Neural cell (in vitro differentiated cells): ENCODE results near the gene POLR3B. TPM values are rescaled to one million over a fixed set of nuclear protein-coding genes. Genes with fewer than 3 reads are reported as not detected.

ENCODE experiments used
- H2AFZ ChIP-seq: fragments of 200-600, 300-800 bp; sonication (generic), shearing (Covaris generic); 2 replicates; pipeline ENCODE4 v1.6.0; 2014; ENCODE audit warnings: low read depth, mild to moderate bottlenecking, antibody characterized with exemption, low read length, moderate library complexity
- H3F3A ChIP-seq: fragments of 200-600 bp; shearing (Covaris generic); 2 replicates; pipeline ENCODE4 v1.6.1; 2016; ENCODE audit warnings: mild to moderate bottlenecking, moderate library complexity, mixed read lengths, antibody characterized with exemption, low read length; ENCODE audit not compliant: insufficient read depth, poor library complexity, severe bottlenecking
- H3K27ac ChIP-seq: fragments of 200-600, 300-800 bp; sonication (generic), shearing (Covaris generic); 2 replicates; pipeline ENCODE4 v1.5.1; 2014; ENCODE audit warnings: mild to moderate bottlenecking, low read length, moderate library complexity
- H3K27me3 ChIP-seq: fragments of 300-800, 200-600 bp; sonication (generic), shearing (Covaris generic); 2 replicates; pipeline ENCODE4 v1.6.0; 2014; ENCODE audit warnings: mild to moderate bottlenecking, low read depth, low read length, moderate library complexity; ENCODE audit not compliant: insufficient read depth
- H3K36me3 ChIP-seq: fragments of 300-800, 200-600 bp; sonication (generic), shearing (Covaris generic); 2 replicates; pipeline ENCODE4 v1.5.1; 2014; ENCODE audit warnings: mild to moderate bottlenecking, antibody characterized with exemption, low read length, moderate library complexity; ENCODE audit not compliant: insufficient read depth
- H3K4me2 ChIP-seq: fragments of 300-800, 200-600 bp; sonication (generic), shearing (Covaris generic); 2 replicates; pipeline ENCODE4 v1.6.0; 2014; ENCODE audit warnings: mild to moderate bottlenecking, low read length
- H3K4me3 ChIP-seq: fragments of 300-800, 200-600 bp; sonication (generic), shearing (Covaris generic); 2 replicates; pipeline ENCODE4 v1.5.1; 2014; ENCODE audit warnings: mild to moderate bottlenecking, low read length, moderate library complexity
- H3K79me2 ChIP-seq: fragments of 200-600 bp; shearing (Covaris generic); replicated peaks from 2 replicates; pipeline ENCODE4 v1.6.0; 2014; ENCODE audit warnings: mild to moderate bottlenecking, low read length, moderate library complexity; ENCODE audit not compliant: insufficient read depth
- H3K9ac ChIP-seq: fragments of 300-800, 200-600 bp; sonication (generic), shearing (Covaris generic); 2 replicates; pipeline ENCODE4 v1.6.1; 2016; ENCODE audit warnings: mild to moderate bottlenecking, low read length, mixed read lengths
- H3K9me2 ChIP-seq: fragments of 200-600 bp; shearing (Covaris generic); 2 replicates; pipeline ENCODE4 v1.6.1; 2016; ENCODE audit warnings: mild to moderate bottlenecking, low read length, mixed read lengths; ENCODE audit not compliant: insufficient read depth
- H3K9me3 ChIP-seq: fragments of 200-600, 300-800 bp; sonication (generic), shearing (Covaris generic); 2 replicates; pipeline ENCODE4 v1.6.1; 2016; ENCODE audit warnings: mild to moderate bottlenecking, mixed run types, low read length, moderate library complexity, mixed read lengths
- H4K20me1 ChIP-seq: fragments of 200-600 bp; shearing (Covaris generic); 2 replicates; pipeline ENCODE4 v1.6.1; 2016; ENCODE audit warnings: mild to moderate bottlenecking, mixed run types; ENCODE audit not compliant: insufficient read depth
- EP300 ChIP-seq: fragments of 450-650 bp; conservative IDR thresholded peaks from 2 replicates; pipeline ENCODE4 v1.6.1; 2014; ENCODE audit warnings: antibody characterized with exemption, mild to moderate bottlenecking, moderate library complexity; ENCODE audit not compliant: poor library complexity, severe bottlenecking
- EZH2 ChIP-seq: fragments of 200-600, 300-800 bp; shearing (Covaris generic), sonication (generic); IDR thresholded peaks from 2 replicates; pipeline ENCODE4 v1.6.1; 2014; ENCODE audit warnings: antibody characterized with exemption, low read length, borderline replicate concordance, mild to moderate bottlenecking; ENCODE audit not compliant: insufficient read depth, poor library complexity, severe bottlenecking
- MXI1 ChIP-seq: fragments of 450-650 bp; conservative IDR thresholded peaks from 2 replicates; pipeline ENCODE4 v1.6.1; 2014; ENCODE audit warnings: antibody characterized with exemption, mild to moderate bottlenecking; ENCODE audit not compliant: poor library complexity, severe bottlenecking
- POLR2AphosphoS5 ChIP-seq: IDR thresholded peaks from 2 replicates; pipeline ENCODE4 v1.6.1; 2012
- RAD21 ChIP-seq: fragments of 450-650 bp; conservative IDR thresholded peaks from 2 replicates; pipeline ENCODE4 v1.6.1; 2014; ENCODE audit warnings: antibody characterized with exemption, mild to moderate bottlenecking, moderate library complexity
- SMC3 ChIP-seq: fragments of 450-650 bp; conservative IDR thresholded peaks from 2 replicates; pipeline ENCODE4 v1.6.1; 2014; ENCODE audit warnings: antibody characterized with exemption, mild to moderate bottlenecking, moderate library complexity; ENCODE audit not compliant: poor library complexity
- TAF1 ChIP-seq: IDR thresholded peaks from 2 replicates; pipeline ENCODE4 v1.6.1; 2012; ENCODE audit warnings: low read depth
- polyA plus RNA-seq: library from polyadenylated mRNA; depleted of rRNA; stranded (reverse); fragments of >200 nt; gene quantifications from 2 replicates; pipeline ENCODE4 v1.2.3, GENCODE V29; 2014
- TF ChIP-seq, protein P1 (sequence below): fragments of 450-650 bp; IDR thresholded peaks from 2 replicates; pipeline ENCODE4 v1.5.1; 2014; ENCODE audit warnings: antibody characterized with exemption, mild to moderate bottlenecking, moderate library complexity; ENCODE audit not compliant: poor library complexity, severe bottlenecking
- TF ChIP-seq, protein P2 (sequence below): IDR thresholded peaks from 2 replicates; pipeline ENCODE4 v1.6.1; 2012; ENCODE audit warnings: borderline replicate concordance

POLR3B gene
- polyA plus RNA-seq, 1 donor from 2014 or later: 4.3 TPM

DNA sequence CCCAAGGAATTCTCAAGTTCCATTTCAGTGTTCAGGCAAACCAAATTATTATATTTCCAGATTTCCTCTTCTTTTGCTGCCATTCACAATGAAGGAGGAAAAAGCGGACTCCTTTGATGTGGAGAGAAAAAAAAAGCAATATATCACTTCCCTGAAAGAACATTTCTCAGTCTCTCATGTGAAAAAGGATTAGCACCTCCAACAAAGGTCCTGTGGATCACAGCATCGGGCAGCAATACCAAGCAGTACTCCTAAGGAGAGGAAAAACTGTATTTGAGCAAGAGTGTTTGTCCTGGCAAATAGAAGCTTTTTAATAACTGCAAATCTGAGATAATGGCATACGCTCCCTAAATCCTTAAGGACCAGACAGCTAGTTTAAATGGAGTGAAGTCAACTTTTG lies 131.3 kb downstream of the POLR3B start (continued):
- TF ChIP-seq RAD21 (no peak), POLR2AphosphoS5 (no peak), SMC3 (no peak)

DNA sequence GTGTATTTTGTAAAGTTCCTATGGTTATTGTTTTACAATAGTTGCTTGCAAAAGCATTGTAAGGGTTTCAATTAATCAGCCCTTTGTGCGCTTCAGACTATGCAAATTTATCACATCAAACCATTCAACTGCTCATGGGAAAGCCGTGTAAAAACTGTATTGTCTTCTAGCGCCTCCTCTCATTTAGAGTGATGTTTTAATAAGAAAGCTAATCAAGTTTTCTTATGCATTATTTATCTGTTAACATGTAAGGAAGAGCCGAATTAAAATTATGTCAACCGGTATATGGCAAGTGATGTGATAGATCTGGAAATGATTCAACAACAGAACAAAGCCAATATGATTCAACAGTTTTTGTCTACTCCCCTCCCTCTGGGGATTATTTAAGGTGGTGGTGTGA lies 132.7 kb downstream of the POLR3B start:
- no peaks in the 10 kb centered on the region for H3K79me2 ChIP-seq
- H3K27me3 ChIP-seq: no peaks in the 10 kb centered on the region
- no peak overlapping the region for H3K4me3 ChIP-seq
- no peak overlapping the region for H3K4me2 ChIP-seq
- H4K20me1 ChIP-seq: no peaks in the 10 kb centered on the region
- H3K9me2 ChIP-seq: no peaks in the 10 kb centered on the region
- no peaks in the 10 kb centered on the region for H3K9me3 ChIP-seq
- H3K36me3 ChIP-seq: no peaks in the 10 kb centered on the region
- no peak overlapping the region for H3K27ac ChIP-seq
- H3F3A ChIP-seq: no peaks in the 10 kb centered on the region
- no peak overlapping the region for H2AFZ ChIP-seq
- TF ChIP-seq, protein P1, sequence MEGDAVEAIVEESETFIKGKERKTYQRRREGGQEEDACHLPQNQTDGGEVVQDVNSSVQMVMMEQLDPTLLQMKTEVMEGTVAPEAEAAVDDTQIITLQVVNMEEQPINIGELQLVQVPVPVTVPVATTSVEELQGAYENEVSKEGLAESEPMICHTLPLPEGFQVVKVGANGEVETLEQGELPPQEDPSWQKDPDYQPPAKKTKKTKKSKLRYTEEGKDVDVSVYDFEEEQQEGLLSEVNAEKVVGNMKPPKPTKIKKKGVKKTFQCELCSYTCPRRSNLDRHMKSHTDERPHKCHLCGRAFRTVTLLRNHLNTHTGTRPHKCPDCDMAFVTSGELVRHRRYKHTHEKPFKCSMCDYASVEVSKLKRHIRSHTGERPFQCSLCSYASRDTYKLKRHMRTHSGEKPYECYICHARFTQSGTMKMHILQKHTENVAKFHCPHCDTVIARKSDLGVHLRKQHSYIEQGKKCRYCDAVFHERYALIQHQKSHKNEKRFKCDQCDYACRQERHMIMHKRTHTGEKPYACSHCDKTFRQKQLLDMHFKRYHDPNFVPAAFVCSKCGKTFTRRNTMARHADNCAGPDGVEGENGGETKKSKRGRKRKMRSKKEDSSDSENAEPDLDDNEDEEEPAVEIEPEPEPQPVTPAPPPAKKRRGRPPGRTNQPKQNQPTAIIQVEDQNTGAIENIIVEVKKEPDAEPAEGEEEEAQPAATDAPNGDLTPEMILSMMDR: no peak
- no peak for TF ChIP-seq TAF1
- no peak for TF ChIP-seq RAD21
- no peak for TF ChIP-seq MXI1
- TF ChIP-seq EZH2: no peak
- no peak for TF ChIP-seq EP300
- TF ChIP-seq POLR2AphosphoS5: no peak
- TF ChIP-seq, protein P2, sequence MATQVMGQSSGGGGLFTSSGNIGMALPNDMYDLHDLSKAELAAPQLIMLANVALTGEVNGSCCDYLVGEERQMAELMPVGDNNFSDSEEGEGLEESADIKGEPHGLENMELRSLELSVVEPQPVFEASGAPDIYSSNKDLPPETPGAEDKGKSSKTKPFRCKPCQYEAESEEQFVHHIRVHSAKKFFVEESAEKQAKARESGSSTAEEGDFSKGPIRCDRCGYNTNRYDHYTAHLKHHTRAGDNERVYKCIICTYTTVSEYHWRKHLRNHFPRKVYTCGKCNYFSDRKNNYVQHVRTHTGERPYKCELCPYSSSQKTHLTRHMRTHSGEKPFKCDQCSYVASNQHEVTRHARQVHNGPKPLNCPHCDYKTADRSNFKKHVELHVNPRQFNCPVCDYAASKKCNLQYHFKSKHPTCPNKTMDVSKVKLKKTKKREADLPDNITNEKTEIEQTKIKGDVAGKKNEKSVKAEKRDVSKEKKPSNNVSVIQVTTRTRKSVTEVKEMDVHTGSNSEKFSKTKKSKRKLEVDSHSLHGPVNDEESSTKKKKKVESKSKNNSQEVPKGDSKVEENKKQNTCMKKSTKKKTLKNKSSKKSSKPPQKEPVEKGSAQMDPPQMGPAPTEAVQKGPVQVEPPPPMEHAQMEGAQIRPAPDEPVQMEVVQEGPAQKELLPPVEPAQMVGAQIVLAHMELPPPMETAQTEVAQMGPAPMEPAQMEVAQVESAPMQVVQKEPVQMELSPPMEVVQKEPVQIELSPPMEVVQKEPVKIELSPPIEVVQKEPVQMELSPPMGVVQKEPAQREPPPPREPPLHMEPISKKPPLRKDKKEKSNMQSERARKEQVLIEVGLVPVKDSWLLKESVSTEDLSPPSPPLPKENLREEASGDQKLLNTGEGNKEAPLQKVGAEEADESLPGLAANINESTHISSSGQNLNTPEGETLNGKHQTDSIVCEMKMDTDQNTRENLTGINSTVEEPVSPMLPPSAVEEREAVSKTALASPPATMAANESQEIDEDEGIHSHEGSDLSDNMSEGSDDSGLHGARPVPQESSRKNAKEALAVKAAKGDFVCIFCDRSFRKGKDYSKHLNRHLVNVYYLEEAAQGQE: no peak
- TF ChIP-seq SMC3: no peak
- H3K9ac ChIP-seq: no peak overlapping the region

DNA sequence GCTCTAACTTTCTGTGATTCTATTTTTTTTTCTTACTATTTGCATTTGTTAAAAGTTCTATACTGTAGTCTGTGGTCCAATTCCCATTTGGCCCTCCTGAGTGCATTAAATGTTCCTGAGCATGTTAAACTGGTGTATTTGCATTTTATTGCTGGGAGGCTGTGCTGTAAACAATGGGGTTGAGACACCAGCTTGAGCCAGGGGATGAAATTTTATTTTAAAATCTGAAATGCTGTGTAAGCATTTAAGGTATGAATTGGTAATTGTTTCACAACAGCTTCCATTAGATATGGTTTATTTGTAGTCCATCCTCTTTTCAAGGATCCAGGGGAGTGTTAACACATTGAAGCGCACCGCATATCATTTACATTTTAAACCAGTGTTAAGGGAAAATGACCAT lies 135.3 kb downstream of the POLR3B start:
- Histone ChIP-seq H3K9me3 (no peaks in the 10 kb centered on the region), H3F3A (no peaks in the 10 kb centered on the region), H3K27me3 (no peaks in the 10 kb centered on the region), H3K79me2 (no peaks in the 10 kb centered on the region), H2AFZ (no peak overlapping the region), H3K9ac (no peak overlapping the region), H4K20me1 (no peaks in the 10 kb centered on the region), H3K9me2 (no peaks in the 10 kb centered on the region), H3K4me3 (no peak overlapping the region), H3K27ac (no peak overlapping the region), H3K4me2 (no peak overlapping the region), H3K36me3 (peaks cover 7% of the 10 kb centered on the region)
- TF ChIP-seq TAF1: no peak
- TF ChIP-seq, protein P2: no peak
- no peak for TF ChIP-seq POLR2AphosphoS5
- TF ChIP-seq EZH2: no peak
- TF ChIP-seq SMC3: no peak
- TF ChIP-seq MXI1: no peak
- TF ChIP-seq, protein P1: no peak
- TF ChIP-seq EP300: no peak
- no peak for TF ChIP-seq RAD21
